CD14-positive monocyte (primary cell): Measurements from ENCODE around the gene NHS. TPM values are rescaled to one million over a fixed set of nuclear protein-coding genes. Genes with fewer than 3 reads are reported as not detected.

ENCODE experiments used
- DNase-seq, 3 donors: peaks; one replicate each; pipeline ENCODE4 v3.0.0-alpha.2; 2011 to 2022
- H2AFZ ChIP-seq: 2 replicates; pipeline ENCODE4 v1.6.0; 2012; ENCODE audit warnings: mild to moderate bottlenecking, low read depth, low read length, inconsistent platforms; ENCODE audit not compliant: insufficient read depth, poor library complexity, severe bottlenecking
- H3K27ac ChIP-seq, 2 donors: 1 replicate in 1 of 2; 2 replicates in 1 of 2; pipeline ENCODE4 v1.5.1; 2012 to 2013; ENCODE audit warnings: low read length in 2 of 2, control low read depth in 1 of 2, inconsistent platforms in 1 of 2, low read depth in 1 of 2, mild to moderate bottlenecking in 1 of 2
- H3K27me3 ChIP-seq, 2 donors: one replicate each; pipeline versions ENCODE4 v1.6.0 to v1.6.1; 2011 to 2013; ENCODE audit warnings: low read length in 2 of 2; ENCODE audit not compliant: control insufficient read depth in 2 of 2, insufficient read depth in 2 of 2
- H3K36me3 ChIP-seq, 2 donors: replicated peaks in 1 of 2; 1 replicate in 1 of 2; 2 replicates in 1 of 2; pipeline versions ENCODE4 v1.5.1 to v1.6.1; 2012 to 2013; ENCODE audit warnings: low read length in 2 of 2, control low read depth in 1 of 2, inconsistent platforms in 1 of 2, mild to moderate bottlenecking in 1 of 2; ENCODE audit not compliant: insufficient read depth in 2 of 2, control insufficient read depth in 1 of 2
- H3K4me1 ChIP-seq, 2 donors: 1 replicate in 1 of 2; 2 replicates in 1 of 2; pipeline versions ENCODE4 v1.5.1 to v1.6.1; 2012 to 2013; ENCODE audit warnings: low read length in 2 of 2, control low read depth in 1 of 2, inconsistent platforms in 1 of 2, mild to moderate bottlenecking in 1 of 2, moderate library complexity in 1 of 2; ENCODE audit not compliant: insufficient read depth in 2 of 2, control insufficient read depth in 1 of 2
- H3K4me2 ChIP-seq: replicated peaks from 2 replicates; pipeline ENCODE3; 2012; ENCODE audit warnings: low read length, moderate library complexity, mild to moderate bottlenecking; ENCODE audit not compliant: poor library complexity, severe bottlenecking; ENCODE audit errors: extremely low read depth
- H3K4me3 ChIP-seq, 3 experiments: fragments of 200-600 bp in 1 of 3; sonication (generic) in 1 of 3; replicated peaks in 1 of 3; 1 replicate in 2 of 3; 2 replicates in 1 of 3; pipeline ENCODE4 v1.5.1; 2011 to 2013; ENCODE audit warnings: low read length in 3 of 3, mild to moderate bottlenecking in 3 of 3, control low read depth in 2 of 3, low read depth in 2 of 3, inconsistent platforms in 1 of 3, moderate library complexity in 1 of 3
- H3K79me2 ChIP-seq: 2 replicates; pipeline ENCODE4 v1.6.0; 2012; ENCODE audit warnings: mild to moderate bottlenecking, control low read depth, inconsistent platforms, low read length, moderate library complexity; ENCODE audit not compliant: insufficient read depth
- H3K9ac ChIP-seq: 2 replicates; pipeline ENCODE4 v1.6.0; 2017; ENCODE audit warnings: low read length, mild to moderate bottlenecking; ENCODE audit not compliant: insufficient read depth, poor library complexity, severe bottlenecking
- H3K9me3 ChIP-seq, 2 donors: replicated peaks in 1 of 2; 1 replicate in 1 of 2; 2 replicates in 1 of 2; pipeline versions ENCODE4 v1.5.1 to v1.6.1; 2012 to 2013; ENCODE audit warnings: low read length in 2 of 2, control low read depth in 1 of 2; ENCODE audit not compliant: control insufficient read depth in 1 of 2, insufficient read depth in 1 of 2
- H4K20me1 ChIP-seq: 2 replicates; pipeline ENCODE4 v1.6.0; 2012; ENCODE audit warnings: mild to moderate bottlenecking, low read length, control low read depth, moderate library complexity; ENCODE audit not compliant: insufficient read depth
- H3K27ac Mint-ChIP-seq, 7 donors: one replicate each; pipeline ENCODE4 v1.8.0; 2020; ENCODE audit warnings: mild to moderate bottlenecking in 7 of 7, mixed read lengths in 7 of 7, moderate library complexity in 6 of 7, inconsistent platforms in 2 of 7
- H3K27me3 Mint-ChIP-seq, 3 donors: one replicate each; pipeline ENCODE4 v1.8.0; 2021 to 2022; ENCODE audit warnings: low read depth in 3 of 3, mild to moderate bottlenecking in 3 of 3, mixed read lengths in 3 of 3, moderate library complexity in 3 of 3, inconsistent platforms in 1 of 3
- H3K36me3 Mint-ChIP-seq, 2 donors: one replicate each; pipeline ENCODE4 v1.8.0; 2020; ENCODE audit warnings: mixed read lengths in 2 of 2, inconsistent platforms in 1 of 2, mild to moderate bottlenecking in 1 of 2
- H3K4me1 Mint-ChIP-seq: one replicate; pipeline ENCODE4 v1.8.0; 2020; ENCODE audit warnings: mild to moderate bottlenecking, mixed read lengths
- H3K4me3 Mint-ChIP-seq, 2 donors: one replicate each; pipeline ENCODE4 v1.8.0; 2020; ENCODE audit warnings: mild to moderate bottlenecking in 2 of 2, mixed read lengths in 2 of 2, moderate library complexity in 1 of 2
- H3K9me3 Mint-ChIP-seq, 7 donors: one replicate each; pipeline ENCODE4 v1.8.0; 2020 to 2022; ENCODE audit warnings: mixed read lengths in 7 of 7, mild to moderate bottlenecking in 6 of 7, moderate library complexity in 6 of 7, inconsistent platforms in 2 of 7
- CTCF ChIP-seq: fragments of 200-600 bp; IDR thresholded peaks from one replicate; pipeline ENCODE4 v1.8.0; 2022; ENCODE audit warnings: antibody characterized with exemption, mild to moderate bottlenecking
- WGBS: methylation state at CpG from one replicate; pipeline ENCODE4 v1.1.5; 2013; ENCODE audit warnings: missing lambda C conversion rate; ENCODE audit not compliant: insufficient coverage; 5-methylcytosine and 5-hydroxymethylcytosine counted together
- intact Hi-C, 2 donors: fragments of 100-400 bp; cut with micrococcal nuclease; formaldehyde crosslinking; loops; one replicate each; pipeline versions ENCODE4 v1.15.0 to v1.15.1; 2023
- polyA plus RNA-seq, 3 donors: library from polyadenylated mRNA; depleted of rRNA in 1 of 3; unstranded in 2 of 3; stranded (reverse) in 1 of 3; fragments of 300-500 nt in 2 of 3; fragments of >200 nt in 1 of 3; fragmentation: Illumina TruSeq in 2 of 3; gene quantifications; 1 replicate in 2 of 3; 2 replicates in 1 of 3; pipeline ENCODE4 v1.2.3, GENCODE V29; 2012 to 2021

NHS gene
- polyA plus RNA-seq, 3 donors: 0.86 to 1.8 (median 1.3) TPM

- H4K20me1 ChIP-seq: no peaks in the 10 kb centered on the region
- Mint-ChIP-seq H3K4me3 (peak overlapping the region; percentile 60 to 90), H3K9me3 (peaks cover 0 to 4% (median 0%) of the 10 kb centered on the region in 7 donors), H3K27ac (peak overlapping the region in 5 of 7 donors; percentile 6 to 96 (median 92)), H3K27me3 (peaks cover 0 to 9% (median 0%) of the 10 kb centered on the region in 3 donors), H3K36me3 (peaks cover 0 to 3% of the 10 kb centered on the region in 2 donors), H3K4me1 (peaks cover 69% of the 10 kb centered on the region)
- H3K4me2 ChIP-seq: peak overlapping the region; percentile 64
- no peak for DNase-seq
- intact Hi-C loops: no loop called here
- peak overlapping the region in 1 of 2 donors; percentile 79 for H3K27ac ChIP-seq
- H2AFZ ChIP-seq: no peak overlapping the region
- H3K4me1 ChIP-seq: peaks cover 53 to 57% of the 10 kb centered on the region in 2 donors
- no peak overlapping the region for H3K9ac ChIP-seq
- peak overlapping the region; percentile 24 to 59 (median 31) for H3K4me3 ChIP-seq
- H3K27me3 ChIP-seq: no peaks in the 10 kb centered on the region
- H3K36me3 ChIP-seq: no peaks in the 10 kb centered on the region
- WGBS: no CpG with 5 or more reads among the region's 6 CpGs
- H3K79me2 ChIP-seq: no peaks in the 10 kb centered on the region
- no peak for TF ChIP-seq CTCF
- H3K9me3 ChIP-seq: no peaks in the 10 kb centered on the region
Measured at GRCh38 chrX:17529151-17529745, 154.2 kb downstream of the NHS start.

GRCh38 chrX:17531500-17531899 is 156.5 kb downstream of the NHS start:
- no peak overlapping the region for H3K4me3 Mint-ChIP-seq
- 100% methylated on average over 1 of the region's 3 CpGs for WGBS

More at GRCh38 chrX:17531500-17531899, 156.5 kb downstream of the NHS start:
- no peaks in the 10 kb centered on the region for H3K9me3 ChIP-seq
- no peak overlapping the region for H3K4me2 ChIP-seq
- H3K27me3 ChIP-seq: no peaks in the 10 kb centered on the region
- no peak overlapping the region for H3K27ac ChIP-seq
- H3K4me1 ChIP-seq: peaks cover 52 to 60% of the 10 kb centered on the region in 2 donors
- Mint-ChIP-seq H3K4me1 (peaks cover 76% of the 10 kb centered on the region), H3K27me3 (peaks cover 0 to 15% (median 0%) of the 10 kb centered on the region in 3 donors), H3K27ac (no peak overlapping the region), H3K36me3 (peaks cover 0 to 3% of the 10 kb centered on the region in 2 donors), H3K9me3 (peaks cover 0 to 3% (median 0%) of the 10 kb centered on the region in 7 donors)
- intact Hi-C loops: no loop called here
- H3K36me3 ChIP-seq: no peaks in the 10 kb centered on the region
- no peaks in the 10 kb centered on the region for H4K20me1 ChIP-seq
- H3K9ac ChIP-seq: no peak overlapping the region
- TF ChIP-seq CTCF: no peak
- H3K79me2 ChIP-seq: no peaks in the 10 kb centered on the region
- H2AFZ ChIP-seq: no peak overlapping the region
- no peak overlapping the region for H3K4me3 ChIP-seq
- no peak for DNase-seq
